SU-DHL-6 (cell line): Measurements from ENCODE around the gene MINDY3.

Experiments
- CTCF ChIP-seq: fragments of 200-600 bp; sonication (generic); IDR thresholded peaks from one replicate; pipeline ENCODE4 v1.5.1; 2017; ENCODE audit warnings: antibody characterized with exemption, mild to moderate bottlenecking, low read length, moderate library complexity; ENCODE audit not compliant: insufficient read depth, poor library complexity, severe bottlenecking
- EZH2phosphoT487 ChIP-seq: fragments of 200-600 bp; sonication (generic), shearing (Covaris generic); conservative IDR thresholded peaks from 2 replicates; pipeline ENCODE4 v1.6.1; 2018; ENCODE audit warnings: mild to moderate bottlenecking, antibody characterized with exemption, low read length, moderate library complexity, mixed read lengths

GRCh38 chr10:15735763-15736162, 124.5 kb downstream of the MINDY3 start:
- TF ChIP-seq CTCF (no peak), EZH2phosphoT487 (no peak)
